Measurements from ENCODE around the gene TRIM25.

GRCh38 chr17:56890906-56891674 lies 22.8 kb downstream of the TRIM25 start:
- no peak for TF ChIP-seq FOXK2 (IDR thresholded peaks at IDR 0.05)
- no peak for TF ChIP-seq L3MBTL2 (conservative IDR thresholded peaks at IDR 0.05)
- TF ChIP-seq BHLHE40 (IDR thresholded peaks at IDR 0.05; ENCODE audit: borderline replicate concordance): no peak
- TF ChIP-seq PKNOX1 (IDR thresholded peaks at IDR 0.05): no peak
- TF ChIP-seq FOXA1 (IDR thresholded peaks at IDR 0.05): no peak
- TF ChIP-seq FOXM1 (IDR thresholded peaks at IDR 0.05; ENCODE audit: borderline replicate concordance): no peak
- TF ChIP-seq LEF1 (IDR thresholded peaks at IDR 0.05; ENCODE audit: borderline replicate concordance): no peak
- no peak for TF ChIP-seq NFRKB (IDR thresholded peaks at IDR 0.05)
- TF ChIP-seq SP1 (IDR thresholded peaks at IDR 0.05): no peak

Measured in HEK293T (cell line).